PFSK-1 (cell line): ENCODE data around the gene SULF2.

Experiments used
- FOXP2 ChIP-seq: optimal IDR thresholded peaks from 2 replicates; pipeline ENCODE3; 2011; ENCODE audit warnings: borderline replicate concordance, control low read depth, inconsistent platforms; ENCODE audit not compliant: insufficient read depth; ENCODE audit errors: extremely low read length, extremely low read depth
- POLR2AphosphoS5 ChIP-seq: IDR thresholded peaks from 2 replicates; pipeline ENCODE4 v1.6.1; 2012; ENCODE audit warnings: low read depth, mild to moderate bottlenecking, control low read depth, low read length, moderate library complexity
- SIN3A ChIP-seq: IDR thresholded peaks from 2 replicates; pipeline ENCODE4 v1.6.1; 2012; ENCODE audit warnings: mild to moderate bottlenecking, low read length, moderate library complexity, borderline replicate concordance; ENCODE audit not compliant: insufficient read depth
- TAF1 ChIP-seq: IDR thresholded peaks from 2 replicates; pipeline ENCODE4 v1.6.1; 2012; ENCODE audit warnings: low read length, control low read depth, borderline replicate concordance; ENCODE audit not compliant: insufficient read depth
- TF ChIP-seq, protein P1 (sequence below), 2 experiments: IDR thresholded peaks; 2 replicates each; pipeline versions ENCODE4 v1.6.1 to v1.8.0; 2011 to 2012; ENCODE audit warnings: low read depth in 2 of 2, low read length in 2 of 2, control low read depth in 1 of 2, inconsistent platforms in 1 of 2, mild to moderate bottlenecking in 1 of 2, moderate library complexity in 1 of 2; ENCODE audit not compliant: insufficient read depth in 1 of 2

SULF2 gene

GRCh38 chr20:47688385-47689381 is 96.6 kb downstream of the SULF2 start:
- TF ChIP-seq, protein P1, sequence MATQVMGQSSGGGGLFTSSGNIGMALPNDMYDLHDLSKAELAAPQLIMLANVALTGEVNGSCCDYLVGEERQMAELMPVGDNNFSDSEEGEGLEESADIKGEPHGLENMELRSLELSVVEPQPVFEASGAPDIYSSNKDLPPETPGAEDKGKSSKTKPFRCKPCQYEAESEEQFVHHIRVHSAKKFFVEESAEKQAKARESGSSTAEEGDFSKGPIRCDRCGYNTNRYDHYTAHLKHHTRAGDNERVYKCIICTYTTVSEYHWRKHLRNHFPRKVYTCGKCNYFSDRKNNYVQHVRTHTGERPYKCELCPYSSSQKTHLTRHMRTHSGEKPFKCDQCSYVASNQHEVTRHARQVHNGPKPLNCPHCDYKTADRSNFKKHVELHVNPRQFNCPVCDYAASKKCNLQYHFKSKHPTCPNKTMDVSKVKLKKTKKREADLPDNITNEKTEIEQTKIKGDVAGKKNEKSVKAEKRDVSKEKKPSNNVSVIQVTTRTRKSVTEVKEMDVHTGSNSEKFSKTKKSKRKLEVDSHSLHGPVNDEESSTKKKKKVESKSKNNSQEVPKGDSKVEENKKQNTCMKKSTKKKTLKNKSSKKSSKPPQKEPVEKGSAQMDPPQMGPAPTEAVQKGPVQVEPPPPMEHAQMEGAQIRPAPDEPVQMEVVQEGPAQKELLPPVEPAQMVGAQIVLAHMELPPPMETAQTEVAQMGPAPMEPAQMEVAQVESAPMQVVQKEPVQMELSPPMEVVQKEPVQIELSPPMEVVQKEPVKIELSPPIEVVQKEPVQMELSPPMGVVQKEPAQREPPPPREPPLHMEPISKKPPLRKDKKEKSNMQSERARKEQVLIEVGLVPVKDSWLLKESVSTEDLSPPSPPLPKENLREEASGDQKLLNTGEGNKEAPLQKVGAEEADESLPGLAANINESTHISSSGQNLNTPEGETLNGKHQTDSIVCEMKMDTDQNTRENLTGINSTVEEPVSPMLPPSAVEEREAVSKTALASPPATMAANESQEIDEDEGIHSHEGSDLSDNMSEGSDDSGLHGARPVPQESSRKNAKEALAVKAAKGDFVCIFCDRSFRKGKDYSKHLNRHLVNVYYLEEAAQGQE (IDR thresholded peaks at IDR 0.05; ENCODE audit: insufficient read depth in 1 of 2, low read depth in 2 of 2, low read length in 2 of 2) = no peak
- TF ChIP-seq TAF1 = no peak

- TF ChIP-seq TAF1 (no peak), POLR2AphosphoS5 (no peak), SIN3A (no peak), FOXP2 (no peak)
- TF ChIP-seq, protein P1 (IDR thresholded peaks at IDR 0.05; ENCODE audit: insufficient read depth in 1 of 2, low read depth in 2 of 2, low read length in 2 of 2) = no peak
These were observed 97.9 kb downstream of the SULF2 start for GRCh38 chr20:47687095-47687987.

- TF ChIP-seq SIN3A (no peak), FOXP2 (no peak), TAF1 (no peak), POLR2AphosphoS5 (no peak)
- TF ChIP-seq, protein P1 (IDR thresholded peaks at IDR 0.05; ENCODE audit: insufficient read depth in 1 of 2, low read depth in 2 of 2, low read length in 2 of 2) = no peak
These were observed 98.7 kb downstream of the SULF2 start for GRCh38 chr20:47686545-47686944.

- TF ChIP-seq, protein P1 (IDR thresholded peaks at IDR 0.05; ENCODE audit: insufficient read depth in 1 of 2, low read depth in 2 of 2, low read length in 2 of 2) = no peak
- TF ChIP-seq FOXP2 = no peak
- no peak for TF ChIP-seq SIN3A
These were observed 100.8 kb downstream of the SULF2 start for GRCh38 chr20:47684306-47685080.
